Mesothelial cell of epicardium (in vitro differentiated cells): ENCODE data around the gene RNF25. TPM values are rescaled to one million over a fixed set of nuclear protein-coding genes. Genes with fewer than 3 reads are reported as not detected.

Experiments
- DNase-seq, 2 experiments: peaks; one replicate each; pipeline ENCODE4 v3.0.0; 2021; ENCODE audit warnings: low spot score in 2 of 2; ENCODE audit not compliant: unreplicated experiment in 2 of 2
- H3K27ac Mint-ChIP-seq: 2 replicates; pipeline ENCODE4 v1.8.0; 2021; ENCODE audit warnings: mixed read lengths
- H3K27me3 Mint-ChIP-seq: 2 replicates; pipeline ENCODE4 v1.8.0; 2021; ENCODE audit warnings: low read depth, mixed read lengths
- H3K36me3 Mint-ChIP-seq: 2 replicates; pipeline ENCODE4 v1.8.0; 2021; ENCODE audit warnings: mixed read lengths
- H3K4me1 Mint-ChIP-seq: 2 replicates; pipeline ENCODE4 v1.8.0; 2021; ENCODE audit warnings: mixed read lengths
- H3K4me3 Mint-ChIP-seq: 2 replicates; pipeline ENCODE4 v1.8.0; 2021; ENCODE audit warnings: mild to moderate bottlenecking, moderate library complexity, mixed read lengths
- H3K9me3 Mint-ChIP-seq: 2 replicates; pipeline ENCODE4 v1.8.0; 2021; ENCODE audit warnings: mixed read lengths
- CTCF ChIP-seq: fragments of 200-600 bp; sonication (generic); IDR thresholded peaks from one replicate; pipeline ENCODE4 v1.5.0; 2021; ENCODE audit warnings: antibody characterized with exemption; ENCODE audit not compliant: unreplicated experiment
- total RNA-seq: library from RNA; stranded (reverse); gene quantifications from 3 replicates; pipeline ENCODE4 v1.2.1, GENCODE V29; 2021

RNF25 gene
- total RNA-seq, 1 donor from 2014 or later, result 21.8 TPM

- no peaks in the 10 kb centered on the region for H3K27me3 Mint-ChIP-seq
- H3K4me3 Mint-ChIP-seq, result peak overlapping the region; percentile 97
- H3K27ac Mint-ChIP-seq, result peak overlapping the region; percentile 97
- H3K9me3 Mint-ChIP-seq, result no peaks in the 10 kb centered on the region
- peaks cover 20% of the 10 kb centered on the region for H3K4me1 Mint-ChIP-seq
- no peak for TF ChIP-seq CTCF
- peaks cover 15% of the 10 kb centered on the region for H3K36me3 Mint-ChIP-seq
- no peak for DNase-seq
These were observed 627 bp downstream of the RNF25 start for GRCh38 chr2:218671097-218671653.

GRCh38 chr2:218664653-218665052, 7.1 kb downstream of the RNF25 start:
- Mint-ChIP-seq H3K27me3 (no peaks in the 10 kb centered on the region), H3K9me3 (no peaks in the 10 kb centered on the region), H3K36me3 (peaks cover 16% of the 10 kb centered on the region), H3K4me1 (peaks cover 9% of the 10 kb centered on the region), H3K27ac (no peak overlapping the region), H3K4me3 (no peak overlapping the region)
- DNase-seq, result no peak
- no peak for TF ChIP-seq CTCF

- Mint-ChIP-seq H3K4me3 (no peak overlapping the region), H3K9me3 (no peaks in the 10 kb centered on the region), H3K4me1 (peaks cover 12% of the 10 kb centered on the region), H3K36me3 (peaks cover 16% of the 10 kb centered on the region), H3K27ac (no peak overlapping the region), H3K27me3 (no peaks in the 10 kb centered on the region)
- DNase-seq, result no peak
- no peak for TF ChIP-seq CTCF
These were observed 7.9 kb downstream of the RNF25 start for GRCh38 chr2:218663901-218664300.

GRCh38 chr2:218662827-218663226, 9.0 kb downstream of the RNF25 start:
- TF ChIP-seq CTCF, result no peak
- H3K27me3 Mint-ChIP-seq, result no peaks in the 10 kb centered on the region
- DNase-seq, result no peak
- peaks cover 17% of the 10 kb centered on the region for H3K4me1 Mint-ChIP-seq
- no peak overlapping the region for H3K4me3 Mint-ChIP-seq
- H3K9me3 Mint-ChIP-seq, result no peaks in the 10 kb centered on the region
- peaks cover 14% of the 10 kb centered on the region for H3K36me3 Mint-ChIP-seq
- no peak overlapping the region for H3K27ac Mint-ChIP-seq

DNA sequence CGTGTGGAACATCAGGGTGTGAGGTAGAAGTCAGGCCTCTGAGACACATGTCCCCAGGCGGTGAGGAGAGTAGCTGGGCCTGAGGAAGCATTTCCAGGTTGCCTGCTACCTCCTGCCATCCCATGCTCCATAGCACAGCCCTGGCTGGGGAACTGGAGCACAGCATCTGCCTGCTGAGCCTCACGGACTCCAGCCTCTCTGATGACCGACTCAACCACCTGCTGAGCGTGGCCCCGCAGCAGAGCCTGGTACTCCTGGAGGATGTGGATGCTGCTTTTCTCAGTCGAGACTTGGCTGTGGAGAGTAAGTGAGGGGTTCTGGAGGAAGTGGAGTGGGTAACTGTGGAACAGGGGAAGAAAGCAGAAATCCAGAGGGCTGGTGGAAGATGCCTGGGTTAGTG, 9.4 kb downstream of the RNF25 start:
- TF ChIP-seq CTCF, result no peak
- Mint-ChIP-seq H3K4me1 (peaks cover 17% of the 10 kb centered on the region), H3K27me3 (no peaks in the 10 kb centered on the region), H3K4me3 (no peak overlapping the region), H3K27ac (no peak overlapping the region), H3K9me3 (no peaks in the 10 kb centered on the region), H3K36me3 (peaks cover 12% of the 10 kb centered on the region)
- no peak for DNase-seq

GRCh38 chr2:218659988-218660358, 11.8 kb downstream of the RNF25 start:
- H3K9me3 Mint-ChIP-seq, result no peaks in the 10 kb centered on the region
- DNase-seq, result no peak
- peak overlapping the region; percentile 91 for H3K27ac Mint-ChIP-seq

More at GRCh38 chr2:218659988-218660358, 11.8 kb downstream of the RNF25 start:
- H3K4me3 Mint-ChIP-seq, result peak overlapping the region; percentile 95
- no peaks in the 10 kb centered on the region for H3K27me3 Mint-ChIP-seq
- peaks cover 17% of the 10 kb centered on the region for H3K4me1 Mint-ChIP-seq
- peaks cover 6% of the 10 kb centered on the region for H3K36me3 Mint-ChIP-seq
- TF ChIP-seq CTCF, result no peak
